HG02852 (cell line): ENCODE results near the gene MPRIP.

ENCODE experiments used
- ATAC-seq: cut with Tn5 transposase; IDR thresholded peaks from one replicate; pipeline ENCODE4 v1.9.1; 2021; ENCODE audit warnings: mild to moderate bottlenecking, moderate library complexity; ENCODE audit not compliant: unreplicated experiment

Gene MPRIP

DNA sequence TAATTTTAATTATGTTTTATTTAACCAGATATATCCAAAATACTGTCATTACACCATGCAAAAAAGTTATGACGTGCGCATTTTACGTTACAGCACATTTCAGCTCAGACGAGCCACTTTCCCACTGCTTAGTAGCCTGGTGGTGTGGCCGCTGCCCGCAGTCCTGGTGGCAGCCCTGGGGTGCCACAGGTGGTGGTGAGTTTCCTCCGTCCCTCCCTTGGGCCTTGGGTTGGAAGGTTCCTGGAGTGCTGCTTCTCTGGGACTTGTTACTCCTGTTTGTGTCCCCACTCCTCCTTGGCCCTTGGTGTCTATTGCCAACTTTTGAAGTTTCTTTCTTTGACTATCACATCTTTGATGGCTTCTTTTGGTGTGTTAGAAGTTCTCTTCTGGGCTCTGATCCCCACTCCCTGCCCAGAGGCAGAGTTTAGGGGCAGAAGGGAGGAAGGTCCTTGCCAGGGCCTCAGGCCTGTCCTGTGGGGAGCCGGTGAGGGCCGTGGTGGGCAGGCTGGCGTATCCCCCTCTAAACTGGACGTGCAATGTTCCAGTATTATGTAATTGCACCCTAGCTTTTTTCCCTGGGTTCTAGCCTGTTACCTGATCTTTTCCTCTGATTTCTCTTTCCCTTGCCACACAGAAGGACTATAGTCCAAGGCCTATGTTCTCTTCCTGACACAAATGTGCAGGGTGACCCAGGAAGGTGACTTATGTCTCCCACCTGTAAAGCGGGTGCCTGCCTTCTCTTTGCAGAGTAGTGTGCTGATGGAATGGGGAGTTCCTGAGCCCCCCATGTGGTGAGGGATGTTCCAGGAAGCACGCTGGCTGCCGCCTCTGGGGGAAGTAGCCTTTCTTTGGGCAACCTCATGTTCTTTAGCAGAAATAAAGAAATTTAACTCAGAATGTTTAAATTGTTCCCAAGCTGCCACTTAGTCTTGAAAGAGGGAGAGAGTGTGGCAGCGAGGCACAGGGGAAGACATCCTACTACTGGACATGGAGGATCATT, 8.4 kb downstream of the MPRIP start:
- ATAC-seq: no peak

DNA sequence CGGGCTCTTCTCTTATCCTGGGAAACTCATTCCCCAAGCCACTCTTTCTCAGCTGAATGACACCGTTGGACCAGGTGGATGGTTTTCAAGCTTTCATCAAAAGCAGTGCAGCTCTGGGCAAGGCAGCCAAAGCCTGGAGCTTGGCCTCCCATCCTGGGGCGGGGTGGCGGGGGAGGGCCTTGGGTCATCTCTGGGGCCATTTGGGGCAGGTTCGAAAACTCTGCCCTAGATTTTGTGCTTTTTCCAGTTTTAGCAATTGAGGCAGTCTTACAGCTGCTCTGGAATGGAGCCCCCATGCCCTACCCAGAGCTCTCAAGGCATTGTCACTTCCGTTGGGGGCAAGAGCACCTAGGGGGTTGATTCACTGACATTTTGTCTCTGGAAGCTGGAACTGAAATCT, 9.1 kb downstream of the MPRIP start:
- no peak for ATAC-seq

DNA sequence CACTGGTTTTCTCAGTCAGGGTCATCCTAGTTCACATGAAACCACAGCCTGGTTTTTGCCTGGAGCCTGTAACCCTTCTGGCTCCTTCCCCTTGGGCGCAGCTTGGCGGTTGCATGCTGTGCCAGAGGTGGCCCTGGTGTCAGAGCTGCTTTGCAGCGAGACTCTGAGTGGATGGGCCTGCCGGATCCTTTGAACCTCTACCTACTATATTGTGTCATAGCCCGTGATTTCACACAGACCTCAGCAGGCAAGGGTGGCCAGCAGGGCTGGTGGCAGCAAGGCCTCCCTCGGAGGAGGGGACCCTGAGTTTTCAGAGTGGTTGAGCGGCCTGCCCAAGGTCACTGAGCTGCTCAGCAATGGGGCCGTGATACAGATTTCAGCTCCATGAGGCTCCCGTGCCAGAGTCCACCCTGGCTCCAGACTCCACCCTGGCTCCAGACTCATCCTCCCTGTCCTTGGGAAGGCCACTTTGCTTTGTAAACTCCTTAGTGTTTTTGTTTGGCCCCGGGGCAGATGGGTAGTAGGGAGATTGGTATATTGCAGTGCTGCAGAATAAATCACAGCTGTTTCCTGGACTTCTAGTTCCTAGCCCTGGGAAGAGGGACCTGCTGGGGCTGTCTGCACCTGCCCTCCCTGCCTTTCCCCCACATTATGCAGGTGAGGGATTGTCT, 9.7 kb downstream of the MPRIP start:
- ATAC-seq: no peak

DNA sequence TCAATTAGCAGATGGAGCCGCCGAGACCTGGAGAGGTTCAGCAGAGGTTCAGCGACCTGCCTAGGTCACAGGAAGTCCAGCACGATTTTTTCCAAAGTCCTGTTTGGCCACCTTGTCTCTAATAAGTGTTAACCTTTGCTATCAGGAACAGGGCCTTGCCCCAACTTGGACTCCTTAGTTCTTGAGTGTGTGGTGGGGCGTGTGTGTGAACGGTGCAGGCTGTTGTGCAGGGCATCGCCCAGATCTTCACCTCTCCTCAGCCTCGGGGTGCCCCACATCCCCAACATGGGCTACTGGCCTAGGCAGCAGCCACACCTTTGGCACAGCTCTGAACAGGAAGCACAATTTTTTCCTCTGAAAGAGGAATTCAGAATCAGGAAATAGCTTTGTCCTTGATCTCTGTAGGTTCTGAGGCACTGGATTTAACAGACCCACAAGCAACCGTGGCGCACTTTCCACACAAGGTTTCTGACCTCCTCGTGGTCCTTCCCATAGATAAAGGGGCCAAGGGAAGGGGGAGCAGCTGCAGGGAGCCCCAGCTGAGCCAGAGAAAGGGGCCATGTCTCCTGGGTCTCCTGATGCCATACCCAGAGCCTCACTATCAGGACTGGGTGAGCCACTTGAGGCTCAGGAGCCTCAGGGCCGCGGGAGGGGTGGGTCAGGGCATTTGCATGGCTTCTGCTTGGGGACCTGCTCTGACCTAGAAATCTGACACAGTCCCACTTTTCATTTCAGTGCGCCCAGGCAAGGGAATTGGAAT, 10.4 kb downstream of the MPRIP start:
- no peak for ATAC-seq

DNA sequence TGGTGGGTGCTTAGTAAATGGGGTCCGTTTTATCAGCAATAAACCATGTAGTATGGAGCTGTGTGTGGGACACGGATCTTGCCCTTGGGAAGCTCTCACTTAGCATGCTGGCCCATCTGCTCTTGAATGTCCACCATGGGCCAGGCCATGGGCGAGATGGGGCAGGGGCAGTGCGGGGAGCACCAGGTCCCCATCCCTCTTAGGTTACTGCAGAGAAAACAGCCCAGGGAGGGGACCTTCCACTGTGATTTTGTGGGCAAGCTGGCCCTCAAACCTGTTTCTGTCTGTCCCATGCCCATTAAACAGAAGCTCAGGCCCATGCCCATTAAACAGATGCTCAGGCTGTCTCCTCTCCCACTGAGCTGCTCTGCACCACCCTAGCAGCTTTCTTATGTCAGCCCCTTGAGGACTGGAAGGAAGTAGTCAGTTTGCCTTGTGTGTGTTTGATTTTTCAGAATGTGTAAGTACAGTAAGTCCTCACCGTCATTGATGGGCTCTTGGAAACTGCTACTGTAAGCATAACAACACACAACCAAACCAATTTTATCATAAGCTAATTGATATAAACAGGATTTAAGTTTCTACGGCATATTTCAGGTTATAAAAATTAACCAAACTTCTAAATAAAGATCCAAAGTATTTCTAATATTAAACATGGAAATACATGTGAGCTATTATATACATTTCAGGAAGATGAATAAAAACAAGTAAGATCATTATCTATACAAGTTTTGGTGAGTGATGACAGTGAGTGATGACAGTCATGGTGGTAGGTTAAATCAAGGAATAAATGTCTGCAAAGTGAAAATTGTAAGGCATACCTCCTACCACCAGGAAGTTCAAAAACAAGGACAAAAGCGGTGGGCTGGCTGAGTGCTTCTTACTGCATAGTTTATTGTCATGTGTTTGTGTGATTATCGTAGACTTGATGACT, 11.5 kb downstream of the MPRIP start:
- no peak for ATAC-seq

DNA sequence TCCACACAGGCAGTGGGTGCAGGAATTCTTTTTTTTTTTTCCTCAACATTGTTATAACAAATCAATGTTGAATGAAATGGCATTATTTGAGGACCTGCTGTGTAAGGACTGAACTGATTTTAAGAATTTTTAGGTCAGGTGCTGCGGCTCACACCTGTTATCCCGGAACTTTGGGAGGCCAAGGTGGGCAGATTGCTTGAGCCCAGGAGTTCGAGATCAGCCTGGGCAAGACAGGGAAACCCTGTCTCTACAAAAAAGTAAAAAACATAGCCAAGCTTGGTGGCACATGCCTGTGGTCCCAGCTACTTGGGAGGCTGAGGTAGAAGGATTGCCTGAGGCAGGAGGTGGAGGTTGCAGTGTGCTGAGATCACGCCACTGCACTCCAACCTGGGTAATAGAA, 12.4 kb downstream of the MPRIP start:
- ATAC-seq: no peak

DNA sequence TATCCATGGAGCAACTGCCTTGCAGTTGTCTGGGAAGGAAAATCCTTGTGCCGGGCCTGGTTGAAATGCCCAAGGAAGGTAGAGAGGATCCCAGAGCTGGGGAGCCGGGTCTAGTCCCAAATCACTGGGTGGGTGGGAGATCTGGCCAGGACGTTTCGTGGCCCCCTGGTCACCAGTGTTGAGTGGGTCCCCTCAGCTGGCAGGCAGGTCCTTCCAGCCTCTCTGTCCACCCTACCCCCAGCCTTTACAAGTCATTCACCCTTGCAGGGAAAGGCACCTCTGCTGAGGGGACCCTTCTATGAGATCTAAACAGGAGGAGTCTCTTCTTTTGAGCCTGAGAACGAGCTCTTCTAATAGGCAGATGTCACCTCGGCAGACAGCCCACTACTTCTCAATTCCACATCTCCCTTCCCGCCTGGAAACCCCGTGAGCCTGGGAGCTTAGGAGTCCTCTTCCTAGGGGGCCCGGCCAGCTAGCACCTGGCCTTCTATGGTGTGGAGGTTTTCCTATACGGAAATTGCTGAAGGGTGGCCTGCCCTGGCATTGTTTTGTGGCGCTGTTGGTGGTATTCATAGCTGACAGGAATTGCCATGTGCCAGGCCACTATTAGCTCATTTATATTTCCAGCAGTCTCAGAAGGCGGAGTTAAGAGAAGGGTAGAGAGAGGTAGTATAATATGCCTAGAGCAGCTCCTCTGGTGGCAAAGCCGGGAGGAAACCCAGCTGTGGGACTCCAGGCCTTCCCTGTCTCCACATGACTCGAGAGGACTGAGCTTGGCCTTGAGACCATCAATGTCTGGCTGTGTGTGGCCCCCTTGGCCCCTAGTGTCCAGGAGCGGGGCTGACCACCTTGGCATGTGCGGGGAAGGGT, 13.3 kb downstream of the MPRIP start:
- ATAC-seq: no peak

DNA sequence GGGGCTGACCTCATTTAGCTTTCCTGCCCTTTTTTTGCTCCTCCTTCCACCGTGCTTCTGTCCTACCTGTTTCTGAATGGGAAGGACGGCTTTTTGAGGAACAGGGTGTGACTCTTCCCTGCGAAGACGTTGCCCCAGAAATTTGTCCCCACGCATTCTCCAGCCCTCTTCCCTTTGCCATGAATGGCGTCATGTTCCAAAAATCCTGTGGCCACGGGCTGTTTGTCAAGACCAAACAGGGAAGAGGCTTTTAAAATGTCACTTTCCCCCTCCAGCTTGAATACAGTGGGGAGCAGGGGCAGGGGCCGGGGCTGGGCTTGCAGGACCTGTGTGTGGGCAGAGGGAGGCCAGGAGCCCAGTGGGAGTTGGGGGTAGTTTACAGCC, 13.9 kb downstream of the MPRIP start:
- no peak for ATAC-seq

DNA sequence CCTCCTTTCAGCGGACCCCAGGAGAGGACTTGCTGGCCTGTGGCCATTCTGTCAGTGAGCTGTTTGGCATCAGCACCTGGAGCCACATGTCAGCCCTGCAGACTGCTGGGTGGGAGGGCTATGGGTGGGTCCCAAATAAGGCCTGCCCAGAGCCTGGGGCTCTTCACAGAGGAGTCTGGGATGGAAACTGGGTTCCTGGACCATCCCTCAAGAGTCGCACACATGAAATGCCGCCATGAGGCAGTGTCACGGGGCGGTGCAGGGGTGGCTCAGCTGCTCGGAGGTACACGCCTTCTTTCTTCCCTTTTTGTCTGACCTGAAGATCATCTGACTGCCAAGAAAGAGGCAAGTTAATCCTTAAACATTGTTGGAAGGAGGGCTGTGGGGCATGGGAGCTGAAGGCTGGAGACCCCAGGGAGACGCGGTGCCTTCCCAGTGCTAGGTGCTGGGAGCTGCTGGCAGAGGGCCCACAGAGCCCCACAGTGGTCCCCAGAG, 14.8 kb downstream of the MPRIP start:
- no peak for ATAC-seq

DNA sequence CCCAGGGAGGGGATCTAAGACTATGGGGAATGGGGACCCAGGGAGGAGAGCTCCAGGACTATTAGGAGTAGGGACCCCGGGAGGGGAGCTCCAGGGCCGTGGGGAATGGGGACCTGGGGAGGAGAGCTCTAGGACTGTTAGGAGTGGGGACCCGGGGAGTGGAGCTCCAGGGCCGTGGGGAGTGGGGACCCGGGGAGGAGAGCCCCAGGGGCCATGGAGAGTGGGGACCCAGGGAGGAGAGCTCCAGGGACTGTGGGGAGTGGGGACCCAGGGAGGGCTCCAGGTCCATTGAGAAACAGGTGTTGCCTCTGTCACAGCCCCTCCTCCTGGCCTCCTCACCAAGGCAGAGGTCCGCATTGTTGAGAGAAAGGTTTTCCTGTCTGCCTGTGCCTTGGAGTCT, 16.0 kb downstream of the MPRIP start:
- ATAC-seq: no peak

DNA sequence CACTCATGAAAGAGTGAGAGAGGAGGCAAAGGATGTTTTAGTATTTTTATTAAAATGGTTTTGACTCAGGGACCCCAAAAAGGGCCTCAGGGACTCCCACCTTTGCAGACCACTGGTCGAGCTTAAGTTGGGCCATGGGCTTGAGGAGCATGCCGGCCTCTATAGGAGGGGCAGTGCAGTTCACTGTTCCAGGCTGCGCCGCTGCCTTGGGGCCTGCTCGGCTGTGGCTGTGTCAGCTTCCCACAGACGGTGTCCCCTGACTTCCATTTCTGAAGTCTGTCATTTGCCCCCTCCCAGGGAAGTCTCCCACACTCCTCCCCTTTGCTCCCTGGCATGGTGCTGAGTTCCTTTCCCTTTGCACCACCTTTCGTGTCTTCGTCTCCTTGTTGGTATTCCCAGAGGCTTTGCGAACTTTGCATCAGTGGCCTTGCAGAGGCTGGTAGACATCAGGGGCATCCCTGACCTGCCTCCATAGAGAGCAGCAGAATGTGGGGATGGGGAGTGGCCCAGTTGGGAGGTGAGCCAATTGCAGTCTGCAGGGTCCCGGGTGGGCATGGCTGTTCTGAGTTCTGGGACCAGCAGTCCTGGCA, 17.1 kb downstream of the MPRIP start:
- ATAC-seq: no peak

DNA sequence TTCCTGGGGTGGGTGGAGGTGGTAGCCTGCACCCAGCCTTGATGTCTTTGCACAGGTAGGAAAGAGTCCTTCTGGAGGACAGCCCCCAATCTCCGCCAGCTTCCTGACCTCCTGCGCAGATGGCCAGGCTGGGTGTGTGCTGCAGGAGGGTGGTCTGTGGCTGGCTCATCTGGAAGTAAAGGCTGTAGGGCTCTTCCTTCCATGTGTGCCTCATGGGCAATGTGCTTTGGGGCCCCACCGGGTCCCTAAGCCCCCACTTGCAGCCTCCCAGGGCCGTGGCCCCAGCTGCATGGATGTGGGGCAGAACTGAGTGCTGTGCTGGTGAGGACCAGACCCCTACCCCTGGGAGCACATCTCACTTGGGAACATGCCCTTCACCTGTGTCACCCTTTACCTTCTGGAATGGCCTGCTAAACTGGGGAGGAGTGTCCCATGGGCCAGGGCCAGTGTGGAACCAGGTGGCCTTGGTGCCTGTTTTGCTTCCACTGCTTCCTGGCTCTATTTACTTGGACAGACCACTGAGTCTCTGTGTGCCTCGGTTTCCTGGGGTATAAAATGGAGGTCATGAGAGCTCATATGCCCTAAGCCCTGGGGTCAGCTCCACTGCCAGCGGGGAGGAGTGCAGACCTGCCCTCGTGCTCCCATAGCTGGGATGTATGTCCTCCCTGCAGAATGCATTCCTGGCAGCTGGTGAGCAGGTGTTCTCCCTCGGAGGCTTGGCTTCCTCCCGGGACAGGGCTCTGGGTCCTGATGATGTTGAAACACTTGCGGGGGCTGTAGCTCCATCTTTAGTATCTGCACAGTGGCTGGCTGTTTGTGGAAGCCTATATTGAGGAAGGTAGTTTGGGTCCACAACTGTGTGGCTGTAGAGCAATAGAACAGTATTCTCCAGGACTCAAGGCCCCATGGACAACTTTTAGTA, 18.0 kb downstream of the MPRIP start:
- no peak for ATAC-seq

DNA sequence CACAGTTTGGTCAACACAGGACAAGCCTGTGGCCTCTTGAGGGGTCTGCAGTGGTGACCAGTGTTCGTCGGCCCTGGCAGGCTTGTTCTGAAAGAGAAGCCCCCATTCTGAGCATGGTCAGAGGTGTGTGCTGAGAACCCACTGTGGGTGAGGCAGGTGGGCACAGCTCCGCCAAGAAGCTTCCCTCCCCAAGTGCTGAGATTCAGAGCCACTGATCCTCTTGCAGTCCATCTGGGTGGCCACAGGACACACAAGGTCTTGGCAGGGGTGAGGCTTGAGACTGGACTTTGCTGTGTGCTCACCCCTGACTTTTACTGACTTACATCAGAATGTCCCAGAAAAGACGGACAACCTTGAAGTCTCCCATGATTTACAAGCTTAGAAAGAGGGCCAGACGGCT, 18.7 kb downstream of the MPRIP start:
- ATAC-seq: no peak

DNA sequence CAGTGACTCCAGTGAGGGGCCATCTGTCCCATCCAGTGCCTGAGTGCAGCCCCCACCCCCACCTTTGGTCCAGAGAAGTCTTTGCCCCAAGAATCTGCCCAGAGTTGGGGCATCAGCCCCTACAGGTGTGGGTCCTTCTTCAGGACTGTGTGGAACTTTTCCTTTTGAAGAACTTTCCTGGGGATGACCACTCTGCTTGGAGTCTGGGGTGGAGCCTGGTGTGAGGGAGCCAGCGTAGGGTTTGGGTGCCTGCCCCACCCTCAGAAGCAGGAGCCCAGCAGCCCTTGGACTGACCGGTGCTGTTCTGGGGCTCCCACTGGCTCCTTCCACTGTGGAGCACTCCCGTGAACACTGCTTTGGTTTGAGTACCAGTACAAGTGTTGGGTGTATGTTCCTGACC, 19.3 kb downstream of the MPRIP start:
- no peak for ATAC-seq

DNA sequence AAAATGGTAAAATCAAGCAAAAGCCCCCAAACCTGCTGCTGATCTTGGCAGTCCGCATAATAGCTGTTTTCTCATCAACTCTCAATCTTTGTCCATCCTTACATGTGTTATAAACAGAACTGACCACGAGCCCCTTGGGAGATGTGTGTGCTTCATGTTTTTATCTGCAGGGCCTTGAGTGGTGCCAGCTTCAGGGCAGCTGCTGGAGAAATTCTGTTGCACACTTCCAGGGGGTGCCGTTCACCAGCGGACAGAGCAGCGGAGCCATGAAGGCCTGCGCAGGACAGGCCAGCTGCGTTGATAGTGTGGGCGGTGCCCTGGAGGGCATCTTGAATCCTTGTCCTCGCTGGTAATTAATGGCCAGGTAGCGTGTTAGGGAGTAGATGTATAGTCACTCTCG, 20.1 kb downstream of the MPRIP start:
- ATAC-seq: no peak

DNA sequence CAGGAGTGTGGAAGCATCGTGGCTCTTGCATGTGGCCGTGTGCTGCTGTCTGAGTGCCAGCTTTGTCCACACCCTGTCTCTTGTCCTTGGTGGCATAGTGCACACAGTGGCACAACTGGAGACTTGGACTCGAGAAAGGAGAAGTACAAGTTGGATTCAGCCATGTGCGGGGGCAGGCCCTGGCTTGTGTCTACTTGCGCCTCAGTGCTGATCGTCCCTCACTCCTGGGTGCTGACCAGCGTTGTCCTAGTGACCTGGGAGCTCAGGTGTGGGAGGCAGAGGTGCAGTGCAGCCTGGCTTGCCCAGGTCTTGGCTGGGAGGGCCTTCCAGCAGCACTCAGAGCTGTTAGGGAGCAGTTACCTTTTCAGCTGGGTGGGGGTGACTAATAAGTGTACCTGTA, 20.6 kb downstream of the MPRIP start:
- no peak for ATAC-seq

DNA sequence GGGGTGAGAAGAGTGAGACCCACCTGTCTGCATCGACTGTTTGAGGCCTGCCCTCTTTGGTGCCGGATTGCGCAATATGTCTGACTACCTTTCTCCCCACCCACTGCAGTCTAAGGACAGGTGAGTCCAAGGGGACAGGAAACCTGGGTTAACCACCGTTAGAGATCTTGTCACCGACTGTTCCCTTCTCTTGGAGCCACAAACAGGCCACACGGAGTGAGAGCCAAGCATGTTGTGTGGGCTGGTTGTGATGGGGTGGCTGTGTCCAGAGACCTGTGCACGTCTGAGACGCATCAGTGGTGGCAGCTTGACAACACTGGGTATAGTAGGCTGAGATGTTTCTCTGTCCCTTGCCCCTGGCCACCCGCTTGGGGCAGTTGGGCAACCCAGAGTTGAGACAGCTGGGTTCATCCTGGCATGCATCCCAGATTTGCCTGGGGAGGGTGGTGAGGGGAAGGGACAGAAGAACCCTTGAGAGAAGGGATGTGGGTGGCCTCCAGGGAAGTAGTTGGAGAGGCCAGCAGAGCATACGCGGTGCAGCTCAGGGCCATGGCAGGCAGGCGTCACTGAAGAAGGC, 21.4 kb downstream of the MPRIP start:
- ATAC-seq: no peak

DNA sequence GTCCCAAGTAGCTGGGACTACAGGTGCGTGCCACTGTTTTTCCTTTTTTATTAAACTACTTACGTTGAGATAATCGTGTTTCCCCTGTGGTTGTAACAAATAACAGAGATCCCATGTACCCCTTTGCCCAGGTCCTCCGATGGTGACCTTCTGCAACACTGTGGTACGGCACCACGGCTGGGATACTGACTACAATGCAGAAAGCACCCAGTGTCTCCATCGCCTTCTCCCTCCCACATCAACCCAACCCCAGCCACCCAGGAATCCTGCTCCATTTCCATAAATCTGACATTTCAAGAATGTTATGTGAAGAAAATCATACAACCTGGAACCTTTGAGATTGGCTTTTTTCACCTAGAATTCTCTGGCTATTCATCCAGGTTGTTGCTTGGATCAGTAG, 22.1 kb downstream of the MPRIP start:
- no peak for ATAC-seq
